Measurements from ENCODE around the gene PPP2R3A. TPM values are rescaled to one million over a fixed set of nuclear protein-coding genes. Genes with fewer than 3 reads are reported as not detected.

PPP2R3A gene
- total RNA-seq, 1 donor from 2014 or later: 35.0 TPM

DNA sequence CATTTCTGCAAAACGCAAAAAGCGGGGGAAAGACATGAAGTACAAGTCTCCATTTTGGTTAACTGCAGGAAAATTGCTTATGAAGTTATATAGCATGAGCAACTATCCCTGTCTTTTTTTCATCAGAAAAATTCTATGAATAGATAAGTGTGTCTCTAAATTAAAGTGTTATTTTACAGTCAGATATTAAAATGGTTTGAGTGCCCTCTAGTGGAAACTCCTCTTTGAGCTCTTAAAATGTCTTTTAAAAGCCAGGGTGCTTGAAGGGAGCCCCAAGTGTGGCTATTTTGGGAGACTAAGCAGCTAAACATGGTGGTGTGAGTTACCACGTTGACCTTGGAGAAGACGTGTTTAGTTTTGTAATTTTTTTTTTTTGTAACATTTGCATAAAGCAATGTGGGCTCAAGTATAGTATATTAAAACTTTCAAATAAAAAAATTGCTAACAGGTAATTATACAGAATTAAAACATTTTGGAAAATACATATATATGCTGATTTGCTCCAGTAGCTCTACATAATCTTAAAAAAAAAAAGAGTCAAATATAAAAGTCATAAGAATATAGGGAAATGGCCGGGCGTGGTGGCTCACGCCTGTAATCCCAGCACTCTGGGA, 77.2 kb downstream of the PPP2R3A start:
- Mint-ChIP-seq H3K27me3 (no peaks in the 10 kb centered on the region), H3K4me1 (ENCODE audit: low read depth) (no peaks in the 10 kb centered on the region), H3K9me3 (ENCODE audit: low read depth) (no peaks in the 10 kb centered on the region), H3K36me3 (ENCODE audit: insufficient read depth) (peaks cover 24% of the 10 kb centered on the region), H3K4me3 (ENCODE audit: low read depth) (no peak overlapping the region), H3K27ac (no peak overlapping the region)
- TF ChIP-seq, protein P1, sequence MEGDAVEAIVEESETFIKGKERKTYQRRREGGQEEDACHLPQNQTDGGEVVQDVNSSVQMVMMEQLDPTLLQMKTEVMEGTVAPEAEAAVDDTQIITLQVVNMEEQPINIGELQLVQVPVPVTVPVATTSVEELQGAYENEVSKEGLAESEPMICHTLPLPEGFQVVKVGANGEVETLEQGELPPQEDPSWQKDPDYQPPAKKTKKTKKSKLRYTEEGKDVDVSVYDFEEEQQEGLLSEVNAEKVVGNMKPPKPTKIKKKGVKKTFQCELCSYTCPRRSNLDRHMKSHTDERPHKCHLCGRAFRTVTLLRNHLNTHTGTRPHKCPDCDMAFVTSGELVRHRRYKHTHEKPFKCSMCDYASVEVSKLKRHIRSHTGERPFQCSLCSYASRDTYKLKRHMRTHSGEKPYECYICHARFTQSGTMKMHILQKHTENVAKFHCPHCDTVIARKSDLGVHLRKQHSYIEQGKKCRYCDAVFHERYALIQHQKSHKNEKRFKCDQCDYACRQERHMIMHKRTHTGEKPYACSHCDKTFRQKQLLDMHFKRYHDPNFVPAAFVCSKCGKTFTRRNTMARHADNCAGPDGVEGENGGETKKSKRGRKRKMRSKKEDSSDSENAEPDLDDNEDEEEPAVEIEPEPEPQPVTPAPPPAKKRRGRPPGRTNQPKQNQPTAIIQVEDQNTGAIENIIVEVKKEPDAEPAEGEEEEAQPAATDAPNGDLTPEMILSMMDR (IDR thresholded peaks at IDR 0.05; ENCODE audit: unreplicated experiment): peak; percentile 73
- no peak for DNase-seq (ENCODE audit: low spot score, unreplicated experiment)

DNA sequence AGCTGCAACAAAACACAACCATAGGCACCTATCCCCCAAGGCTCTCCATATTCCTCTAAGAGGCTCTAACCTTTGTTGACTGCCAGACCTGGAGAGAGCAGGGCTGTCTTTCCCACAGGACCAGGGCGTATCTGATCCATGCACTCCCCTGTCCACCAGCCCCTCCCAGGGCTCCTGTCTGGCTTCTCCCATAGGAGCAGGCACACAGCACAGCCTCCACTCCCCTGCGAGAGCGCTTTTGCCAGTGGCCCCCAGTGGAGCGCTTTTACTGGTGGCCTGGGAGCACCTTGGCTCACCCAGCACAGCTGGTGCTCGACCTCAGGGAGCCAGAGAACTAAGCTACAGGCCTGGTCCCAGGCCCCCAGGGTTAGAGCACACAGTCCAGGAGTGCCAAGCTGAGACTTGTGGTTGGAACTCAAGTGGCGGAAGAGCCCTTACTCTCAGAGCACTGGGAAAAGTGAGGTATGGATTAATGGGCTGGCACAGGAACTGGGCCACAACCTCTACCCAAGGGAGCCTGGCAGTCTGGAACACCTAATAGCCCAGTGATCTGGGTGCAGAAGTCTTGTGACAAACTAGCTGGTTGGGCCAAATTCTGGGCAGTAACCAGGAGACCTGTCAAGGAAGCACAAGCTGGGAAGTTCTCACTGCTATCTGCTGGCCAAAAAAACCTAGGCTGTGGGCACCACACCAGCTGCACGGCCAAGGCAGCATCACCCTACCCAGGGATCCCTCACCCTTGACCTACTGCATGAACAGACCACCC, 79.6 kb downstream of the PPP2R3A start:
- no peaks in the 10 kb centered on the region for H3K9me3 Mint-ChIP-seq (ENCODE audit: low read depth)
- TF ChIP-seq, protein P1 (IDR thresholded peaks at IDR 0.05; ENCODE audit: unreplicated experiment): no peak
- no peak overlapping the region for H3K27ac Mint-ChIP-seq
- H3K4me3 Mint-ChIP-seq (ENCODE audit: low read depth): no peak overlapping the region
- H3K36me3 Mint-ChIP-seq (ENCODE audit: insufficient read depth): peaks cover 30% of the 10 kb centered on the region
- no peaks in the 10 kb centered on the region for H3K27me3 Mint-ChIP-seq
- H3K4me1 Mint-ChIP-seq (ENCODE audit: low read depth): no peaks in the 10 kb centered on the region
- no peak for DNase-seq (ENCODE audit: low spot score, unreplicated experiment)

DNA sequence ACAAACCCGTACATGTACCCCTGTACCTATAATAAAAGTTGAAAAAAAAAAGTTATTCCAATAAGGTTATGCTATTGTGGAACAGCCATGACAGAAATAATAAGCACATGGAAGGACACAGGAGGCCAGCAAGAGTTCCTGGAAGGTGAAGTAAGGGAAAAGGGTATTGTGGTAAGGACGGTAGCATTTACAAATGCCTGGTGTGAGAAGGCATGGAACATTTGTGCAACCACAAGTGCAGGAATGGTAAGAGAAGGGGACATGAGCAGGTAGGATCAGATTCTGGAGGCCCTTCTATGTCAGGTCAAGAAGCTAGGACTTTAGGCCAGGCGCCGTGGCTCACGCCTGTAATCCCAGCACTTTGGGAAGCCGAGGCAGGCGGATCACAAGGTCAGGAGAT, 82.5 kb downstream of the PPP2R3A start:
- Mint-ChIP-seq H3K4me3 (ENCODE audit: low read depth) (no peak overlapping the region), H3K27me3 (no peaks in the 10 kb centered on the region), H3K4me1 (ENCODE audit: low read depth) (no peaks in the 10 kb centered on the region), H3K36me3 (ENCODE audit: insufficient read depth) (peaks cover 37% of the 10 kb centered on the region), H3K27ac (no peak overlapping the region), H3K9me3 (ENCODE audit: low read depth) (no peaks in the 10 kb centered on the region)
- TF ChIP-seq, protein P1 (IDR thresholded peaks at IDR 0.05; ENCODE audit: unreplicated experiment): no peak
- DNase-seq (ENCODE audit: low spot score, unreplicated experiment): no peak

DNA sequence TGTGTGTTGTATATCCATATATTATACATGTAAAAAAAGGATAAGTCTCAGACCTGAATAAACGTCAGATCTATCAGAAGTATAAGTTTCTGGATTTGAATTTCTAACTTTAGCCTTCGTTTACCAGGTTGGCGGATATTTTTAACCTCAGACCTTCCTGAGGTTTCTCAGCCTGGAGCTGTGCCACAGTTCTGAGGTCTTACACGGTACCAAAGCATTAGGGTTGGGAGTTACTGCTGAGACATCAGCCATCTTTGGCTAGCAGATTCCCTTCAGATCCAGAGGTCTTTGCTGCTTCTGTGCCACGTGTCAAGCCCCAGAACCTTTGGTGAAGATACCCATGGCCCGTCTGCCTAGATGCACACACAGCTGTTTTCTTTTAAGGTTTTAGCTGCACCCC, 84.7 kb downstream of the PPP2R3A start:
- no peak overlapping the region for H3K27ac Mint-ChIP-seq
- no peak overlapping the region for H3K4me3 Mint-ChIP-seq (ENCODE audit: low read depth)
- TF ChIP-seq, protein P1 (IDR thresholded peaks at IDR 0.05; ENCODE audit: unreplicated experiment): no peak
- H3K36me3 Mint-ChIP-seq (ENCODE audit: insufficient read depth): peaks cover 35% of the 10 kb centered on the region
- H3K27me3 Mint-ChIP-seq: no peaks in the 10 kb centered on the region
- H3K4me1 Mint-ChIP-seq (ENCODE audit: low read depth): no peaks in the 10 kb centered on the region
- no peak for DNase-seq (ENCODE audit: low spot score, unreplicated experiment)
- no peaks in the 10 kb centered on the region for H3K9me3 Mint-ChIP-seq (ENCODE audit: low read depth)

DNA sequence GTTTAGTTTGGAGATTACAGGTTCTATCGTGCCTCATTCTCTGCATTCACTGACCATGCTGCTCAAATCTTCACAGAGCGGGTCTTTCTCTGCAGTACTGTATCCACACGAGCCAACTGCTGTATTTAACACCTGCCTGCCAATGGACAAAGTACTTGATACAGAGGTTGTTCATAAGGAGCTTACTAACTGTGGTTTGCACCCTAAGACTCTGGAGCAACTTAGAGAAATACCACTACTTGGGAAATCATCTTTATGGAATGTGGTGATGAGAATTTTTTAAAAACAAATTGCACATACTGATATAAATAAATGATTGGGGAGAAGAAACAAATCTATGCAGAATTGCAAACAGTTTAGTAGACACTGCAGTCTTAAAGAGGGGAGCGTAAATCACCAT, 90.0 kb downstream of the PPP2R3A start:
- H3K27ac Mint-ChIP-seq: no peak overlapping the region

More for the DNA sequence above, 90.0 kb downstream of the PPP2R3A start:
- peaks cover 54% of the 10 kb centered on the region for H3K36me3 Mint-ChIP-seq (ENCODE audit: insufficient read depth)
- H3K27me3 Mint-ChIP-seq: no peaks in the 10 kb centered on the region
- no peak for DNase-seq (ENCODE audit: low spot score, unreplicated experiment)
- no peak overlapping the region for H3K4me3 Mint-ChIP-seq (ENCODE audit: low read depth)
- no peaks in the 10 kb centered on the region for H3K4me1 Mint-ChIP-seq (ENCODE audit: low read depth)
- H3K9me3 Mint-ChIP-seq (ENCODE audit: low read depth): peaks cover 13% of the 10 kb centered on the region
- TF ChIP-seq, protein P1 (IDR thresholded peaks at IDR 0.05; ENCODE audit: unreplicated experiment): no peak
